ENCODE measurements around the gene M1AP. TPM values are rescaled to one million over a fixed set of nuclear protein-coding genes. Genes with fewer than 3 reads are reported as not detected.

M1AP gene
- total and polyA plus RNA-seq, 9 of the 15 experiments (the other 6 are each of a cell fraction or from before 2014, with no cell fraction given), result 0.06 to 0.33 (median 0.11) TPM; not detected in 4

DNA sequence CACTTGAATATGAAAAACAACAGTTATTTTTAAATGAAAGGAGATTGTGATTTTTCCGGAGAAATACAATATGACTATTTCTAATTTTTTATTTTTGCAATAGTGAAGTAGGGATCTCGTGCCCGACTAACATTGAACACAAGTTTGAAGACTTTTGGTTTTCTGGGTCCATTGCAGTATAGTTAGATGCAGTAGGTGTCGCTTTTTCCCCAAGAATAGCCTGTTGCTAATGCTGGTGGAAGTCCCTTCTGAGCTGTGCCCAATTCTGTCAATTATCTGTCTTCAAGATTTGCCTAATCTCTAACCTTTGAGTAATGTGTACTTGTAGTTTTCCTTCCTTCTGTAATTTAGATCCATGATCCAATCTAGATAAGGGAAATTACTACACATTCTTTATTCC is 42.4 kb upstream of the M1AP start (continued):
- TF ChIP-seq, protein P1, sequence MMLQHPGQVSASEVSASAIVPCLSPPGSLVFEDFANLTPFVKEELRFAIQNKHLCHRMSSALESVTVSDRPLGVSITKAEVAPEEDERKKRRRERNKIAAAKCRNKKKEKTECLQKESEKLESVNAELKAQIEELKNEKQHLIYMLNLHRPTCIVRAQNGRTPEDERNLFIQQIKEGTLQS (IDR thresholded peaks at IDR 0.05), result no peak
- TF ChIP-seq, protein P1 (CRISPR knock-in tag; conservative IDR thresholded peaks at IDR 0.05), result no peak
- no peak for TF ChIP-seq ZNF77 (CRISPR knock-in tag; IDR thresholded peaks at IDR 0.05)
- TF ChIP-seq STAT5A (IDR thresholded peaks at IDR 0.05; ENCODE audit: borderline replicate concordance, low read length), result no peak
- no peak for TF ChIP-seq NFYB (IDR thresholded peaks at IDR 0.05; ENCODE audit: extremely low read depth, insufficient read length)
- TF ChIP-seq, protein P2, sequence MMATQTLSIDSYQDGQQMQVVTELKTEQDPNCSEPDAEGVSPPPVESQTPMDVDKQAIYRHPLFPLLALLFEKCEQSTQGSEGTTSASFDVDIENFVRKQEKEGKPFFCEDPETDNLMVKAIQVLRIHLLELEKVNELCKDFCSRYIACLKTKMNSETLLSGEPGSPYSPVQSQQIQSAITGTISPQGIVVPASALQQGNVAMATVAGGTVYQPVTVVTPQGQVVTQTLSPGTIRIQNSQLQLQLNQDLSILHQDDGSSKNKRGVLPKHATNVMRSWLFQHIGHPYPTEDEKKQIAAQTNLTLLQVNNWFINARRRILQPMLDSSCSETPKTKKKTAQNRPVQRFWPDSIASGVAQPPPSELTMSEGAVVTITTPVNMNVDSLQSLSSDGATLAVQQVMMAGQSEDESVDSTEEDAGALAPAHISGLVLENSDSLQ (IDR thresholded peaks at IDR 0.05), result peak; percentile 34; the same call in 1 of the 2 replicates
- no peak for TF ChIP-seq CHCHD3 (CRISPR knock-in tag; IDR thresholded peaks at IDR 0.05)
- TF ChIP-seq NRF1 (conservative IDR thresholded peaks at IDR 0.05 in 1 of 2, IDR thresholded peaks at IDR 0.05 in 1 of 2), result no peak
- TF ChIP-seq KHSRP (IDR thresholded peaks at IDR 0.05), result no peak
- TF ChIP-seq ARID1B (IDR thresholded peaks at IDR 0.05), result no peak
- no peak for TF ChIP-seq CBX3 (IDR thresholded peaks at IDR 0.05; ENCODE audit: borderline replicate concordance in 1 of 2, low read length in 2 of 2)
- no peak for TF ChIP-seq FOSL1 (tag; conservative IDR thresholded peaks at IDR 0.05)
- no peak for TF ChIP-seq ZNF253 (CRISPR knock-in tag; conservative IDR thresholded peaks at IDR 0.05)
- TF ChIP-seq, protein P3, sequence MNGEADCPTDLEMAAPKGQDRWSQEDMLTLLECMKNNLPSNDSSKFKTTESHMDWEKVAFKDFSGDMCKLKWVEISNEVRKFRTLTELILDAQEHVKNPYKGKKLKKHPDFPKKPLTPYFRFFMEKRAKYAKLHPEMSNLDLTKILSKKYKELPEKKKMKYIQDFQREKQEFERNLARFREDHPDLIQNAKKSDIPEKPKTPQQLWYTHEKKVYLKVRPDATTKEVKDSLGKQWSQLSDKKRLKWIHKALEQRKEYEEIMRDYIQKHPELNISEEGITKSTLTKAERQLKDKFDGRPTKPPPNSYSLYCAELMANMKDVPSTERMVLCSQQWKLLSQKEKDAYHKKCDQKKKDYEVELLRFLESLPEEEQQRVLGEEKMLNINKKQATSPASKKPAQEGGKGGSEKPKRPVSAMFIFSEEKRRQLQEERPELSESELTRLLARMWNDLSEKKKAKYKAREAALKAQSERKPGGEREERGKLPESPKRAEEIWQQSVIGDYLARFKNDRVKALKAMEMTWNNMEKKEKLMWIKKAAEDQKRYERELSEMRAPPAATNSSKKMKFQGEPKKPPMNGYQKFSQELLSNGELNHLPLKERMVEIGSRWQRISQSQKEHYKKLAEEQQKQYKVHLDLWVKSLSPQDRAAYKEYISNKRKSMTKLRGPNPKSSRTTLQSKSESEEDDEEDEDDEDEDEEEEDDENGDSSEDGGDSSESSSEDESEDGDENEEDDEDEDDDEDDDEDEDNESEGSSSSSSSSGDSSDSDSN (IDR thresholded peaks at IDR 0.05; ENCODE audit: borderline replicate concordance in 1 of 2, low read depth in 2 of 2, low read length in 2 of 2), result no peak
- TF ChIP-seq CBX2 (IDR thresholded peaks at IDR 0.05; ENCODE audit: insufficient read depth, low read length, poor library complexity, severe bottlenecking), result no peak
- TF ChIP-seq, protein P4, sequence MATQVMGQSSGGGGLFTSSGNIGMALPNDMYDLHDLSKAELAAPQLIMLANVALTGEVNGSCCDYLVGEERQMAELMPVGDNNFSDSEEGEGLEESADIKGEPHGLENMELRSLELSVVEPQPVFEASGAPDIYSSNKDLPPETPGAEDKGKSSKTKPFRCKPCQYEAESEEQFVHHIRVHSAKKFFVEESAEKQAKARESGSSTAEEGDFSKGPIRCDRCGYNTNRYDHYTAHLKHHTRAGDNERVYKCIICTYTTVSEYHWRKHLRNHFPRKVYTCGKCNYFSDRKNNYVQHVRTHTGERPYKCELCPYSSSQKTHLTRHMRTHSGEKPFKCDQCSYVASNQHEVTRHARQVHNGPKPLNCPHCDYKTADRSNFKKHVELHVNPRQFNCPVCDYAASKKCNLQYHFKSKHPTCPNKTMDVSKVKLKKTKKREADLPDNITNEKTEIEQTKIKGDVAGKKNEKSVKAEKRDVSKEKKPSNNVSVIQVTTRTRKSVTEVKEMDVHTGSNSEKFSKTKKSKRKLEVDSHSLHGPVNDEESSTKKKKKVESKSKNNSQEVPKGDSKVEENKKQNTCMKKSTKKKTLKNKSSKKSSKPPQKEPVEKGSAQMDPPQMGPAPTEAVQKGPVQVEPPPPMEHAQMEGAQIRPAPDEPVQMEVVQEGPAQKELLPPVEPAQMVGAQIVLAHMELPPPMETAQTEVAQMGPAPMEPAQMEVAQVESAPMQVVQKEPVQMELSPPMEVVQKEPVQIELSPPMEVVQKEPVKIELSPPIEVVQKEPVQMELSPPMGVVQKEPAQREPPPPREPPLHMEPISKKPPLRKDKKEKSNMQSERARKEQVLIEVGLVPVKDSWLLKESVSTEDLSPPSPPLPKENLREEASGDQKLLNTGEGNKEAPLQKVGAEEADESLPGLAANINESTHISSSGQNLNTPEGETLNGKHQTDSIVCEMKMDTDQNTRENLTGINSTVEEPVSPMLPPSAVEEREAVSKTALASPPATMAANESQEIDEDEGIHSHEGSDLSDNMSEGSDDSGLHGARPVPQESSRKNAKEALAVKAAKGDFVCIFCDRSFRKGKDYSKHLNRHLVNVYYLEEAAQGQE (IDR thresholded peaks at IDR 0.05; ENCODE audit: borderline replicate concordance), result peak; percentile 76
- TF ChIP-seq, protein P4 (CRISPR knock-in tag; IDR thresholded peaks at IDR 0.05; ENCODE audit: low read depth), result no peak
- TF ChIP-seq MEIS2 (IDR thresholded peaks at IDR 0.05; ENCODE audit: partially characterized antibody), result peak; percentile 27
